ENCODE data around the gene REEP5.

REEP5 gene

DNA sequence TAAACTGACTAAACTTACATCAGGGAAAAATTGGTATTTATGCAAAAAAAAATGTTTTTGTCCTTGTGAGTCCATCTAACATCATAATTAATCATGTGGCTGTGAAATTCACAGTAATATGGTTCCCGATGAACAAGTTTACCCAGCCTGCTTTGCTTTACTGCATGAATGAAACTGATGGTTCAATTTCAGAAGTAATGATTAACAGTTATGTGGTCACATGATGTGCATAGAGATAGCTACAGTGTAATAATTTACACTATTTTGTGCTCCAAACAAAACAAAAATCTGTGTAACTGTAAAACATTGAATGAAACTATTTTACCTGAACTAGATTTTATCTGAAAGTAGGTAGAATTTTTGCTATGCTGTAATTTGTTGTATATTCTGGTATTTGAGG is 77.5 kb downstream of the REEP5 start:
- DNase-seq (ENCODE audit: low spot score), result no peak

DNA sequence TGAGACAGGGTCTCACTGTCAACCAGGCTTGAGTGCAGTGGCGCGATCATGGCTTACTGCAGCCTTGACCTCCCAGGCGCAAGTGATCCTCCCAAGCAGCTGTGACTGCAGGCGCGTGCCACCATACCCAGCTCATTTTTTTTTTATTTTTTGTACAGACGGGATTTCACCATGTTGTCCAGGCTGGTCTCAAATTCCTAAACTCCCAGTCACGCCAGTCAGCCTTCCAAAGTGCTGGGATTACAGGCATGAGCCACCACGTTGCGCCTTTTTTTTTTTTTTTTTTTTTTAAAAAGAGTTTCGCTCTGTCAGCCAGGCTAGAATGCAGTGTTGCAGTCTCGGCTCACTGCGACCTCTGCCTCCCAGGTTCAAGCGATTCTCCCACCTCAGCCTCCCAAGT is 88.1 kb downstream of the REEP5 start:
- DNase-seq (ENCODE audit: low spot score), result no peak

DNA sequence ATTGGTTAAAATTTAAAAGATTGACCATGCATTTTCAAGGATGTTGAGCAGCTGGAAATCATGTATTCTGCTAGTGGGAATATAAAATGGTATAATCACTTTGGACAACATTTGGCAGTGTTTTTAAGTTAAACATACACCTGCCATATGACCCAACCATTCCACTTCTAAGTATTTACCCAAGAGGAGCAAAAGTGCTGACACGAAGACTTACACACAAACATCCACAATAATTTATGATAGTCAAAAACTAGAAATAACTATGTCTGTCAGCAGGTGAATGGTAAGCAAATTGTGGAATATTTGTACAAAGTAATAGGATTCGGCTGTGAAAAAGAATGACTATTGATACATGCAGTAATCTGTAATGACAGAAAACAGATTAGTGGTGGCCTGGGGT is 91.6 kb downstream of the REEP5 start:
- DNase-seq (ENCODE audit: low spot score), result no peak

Data from AG08396 (cell line).